IMR-90 (cell line): ENCODE measurements around the gene GALNT17. TPM values are rescaled to one million over a fixed set of nuclear protein-coding genes. Genes with fewer than 3 reads are reported as not detected.

Source experiments
- ATAC-seq: fragments of 200-7000 bp; cut with Tn5 transposase; 2 replicates; pipeline ENCODE4 v1.9.1; 2020; ENCODE audit warnings: low read depth, mild to moderate bottlenecking, moderate library complexity
- BruUV-seq: library from RNA; stranded (reverse); fragments of 400-500 nt; replicated peaks from 2 replicates; lab custom pipeline; 2021; lab: Mats Ljungman, UMichigan
- CTCF ChIA-PET: fragments of 300-600 bp; formaldehyde crosslinking; extraction: SDS; loops from one replicate; lab custom pipeline; 2021; ENCODE audit warnings: antibody characterized with exemption; lab: Yijun Ruan, JAX
- POLR2A ChIA-PET: fragments of 300-600 bp; sonication (Branson Sonifier 250); formaldehyde crosslinking; loops from one replicate; lab custom pipeline; 2022; ENCODE audit warnings: antibody characterized with exemption; ENCODE audit not compliant: unreplicated experiment; lab: Charles Lee
- DNase-seq: peaks from one replicate; pipeline ENCODE4 v3.0.0; 2013
- H2AFZ ChIP-seq: replicated peaks from 2 replicates; pipeline ENCODE3; 2013; ENCODE audit warnings: low read length, mild to moderate bottlenecking; ENCODE audit not compliant: poor library complexity
- H2AK5ac ChIP-seq: 2 replicates; pipeline ENCODE4 v1.6.1; 2013; ENCODE audit warnings: low read depth, low read length, inconsistent platforms
- H2AK9ac ChIP-seq: replicated peaks from 2 replicates; pipeline ENCODE3; 2013; ENCODE audit warnings: mild to moderate bottlenecking, low read depth, low read length, moderate library complexity; ENCODE audit not compliant: poor library complexity
- H2BK120ac ChIP-seq: 2 replicates; pipeline ENCODE4 v1.6.1; 2013; ENCODE audit warnings: low read depth, low read length, inconsistent platforms
- H2BK15ac ChIP-seq: 3 replicates; pipeline ENCODE4 v1.6.1; 2013; ENCODE audit warnings: low read depth, low read length, inconsistent platforms
- H2BK20ac ChIP-seq: 2 replicates; pipeline ENCODE4 v1.6.1; 2013; ENCODE audit warnings: low read depth, mild to moderate bottlenecking, inconsistent platforms, low read length, moderate library complexity
- H2BK5ac ChIP-seq: 2 replicates; pipeline ENCODE4 v1.6.1; 2013; ENCODE audit warnings: mild to moderate bottlenecking, low read depth, low read length, inconsistent platforms; ENCODE audit not compliant: poor library complexity, severe bottlenecking
- H3K14ac ChIP-seq: replicated peaks from 2 replicates; pipeline ENCODE4 v1.6.1; 2013; ENCODE audit warnings: low read depth, low read length, inconsistent platforms
- H3K18ac ChIP-seq: 2 replicates; pipeline ENCODE4 v1.6.1; 2013; ENCODE audit warnings: low read depth, low read length, control low read depth
- H3K23ac ChIP-seq: 2 replicates; pipeline ENCODE4 v1.6.1; 2013; ENCODE audit warnings: low read depth, low read length, inconsistent platforms
- H3K27ac ChIP-seq: 2 replicates; pipeline ENCODE4 v1.5.1; 2013; ENCODE audit warnings: mild to moderate bottlenecking, control low read depth, low read length; ENCODE audit not compliant: insufficient read depth
- H3K27me3 ChIP-seq: 2 replicates; pipeline ENCODE4 v1.6.1; 2013; ENCODE audit warnings: low read length; ENCODE audit not compliant: control insufficient read depth, insufficient read depth
- H3K36me3 ChIP-seq: 2 replicates; pipeline ENCODE4 v1.6.1; 2013; ENCODE audit warnings: low read length, mixed read lengths; ENCODE audit not compliant: control insufficient read depth, insufficient read depth
- H3K4ac ChIP-seq: 2 replicates; pipeline ENCODE4 v1.6.1; 2013; ENCODE audit warnings: low read depth, low read length, inconsistent platforms
- H3K4me1 ChIP-seq: 2 replicates; pipeline ENCODE4 v1.6.1; 2013; ENCODE audit warnings: low read length, mixed read lengths; ENCODE audit not compliant: control insufficient read depth, insufficient read depth
- H3K4me2 ChIP-seq: 2 replicates; pipeline ENCODE4 v1.6.1; 2013; ENCODE audit warnings: low read depth, mild to moderate bottlenecking, control low read depth, low read length, moderate library complexity
- H3K4me3 ChIP-seq: 2 replicates; pipeline ENCODE4 v1.5.1; 2013; ENCODE audit warnings: low read depth, mild to moderate bottlenecking, control low read depth, low read length, moderate library complexity; ENCODE audit not compliant: insufficient read depth
- H3K56ac ChIP-seq: 2 replicates; pipeline ENCODE4 v1.6.1; 2013; ENCODE audit warnings: low read length, inconsistent platforms; ENCODE audit not compliant: insufficient read depth; ENCODE audit errors: extremely low read depth
- H3K79me1 ChIP-seq, 2 experiments: 2 replicates each; pipeline ENCODE4 v1.6.1; 2013; ENCODE audit warnings: low read length in 2 of 2, inconsistent platforms in 1 of 2, low read depth in 1 of 2
- H3K9ac ChIP-seq: 2 replicates; pipeline ENCODE4 v1.6.1; 2013; ENCODE audit warnings: low read depth, low read length, control low read depth
- H3K9me1 ChIP-seq: 2 replicates; pipeline ENCODE4 v1.6.1; 2013; ENCODE audit warnings: low read length, inconsistent platforms; ENCODE audit not compliant: insufficient read depth
- H3K9me3 ChIP-seq: 2 replicates; pipeline ENCODE4 v1.6.1; 2013; ENCODE audit warnings: low read length; ENCODE audit not compliant: control insufficient read depth, insufficient read depth
- H4K20me1 ChIP-seq: 2 replicates; pipeline ENCODE4 v1.6.1; 2013; ENCODE audit warnings: low read length, inconsistent platforms; ENCODE audit not compliant: insufficient read depth
- H4K5ac ChIP-seq: 2 replicates; pipeline ENCODE4 v1.6.1; 2013; ENCODE audit warnings: mild to moderate bottlenecking, low read depth, low read length, control low read depth
- H4K8ac ChIP-seq, 2 experiments: 2 replicates each; pipeline ENCODE4 v1.6.1; 2013; ENCODE audit warnings: low read depth in 2 of 2, low read length in 2 of 2, control low read depth in 1 of 2, inconsistent platforms in 1 of 2
- H4K91ac ChIP-seq: 2 replicates; pipeline ENCODE4 v1.6.1; 2013; ENCODE audit warnings: low read depth, low read length, inconsistent platforms; ENCODE audit not compliant: insufficient read depth
- BHLHE40 ChIP-seq: fragments of 150-350 bp; IDR thresholded peaks from 2 replicates; pipeline ENCODE4 v1.6.1; 2016; ENCODE audit warnings: mild to moderate bottlenecking, low read depth, low read length
- CEBPB ChIP-seq: IDR thresholded peaks from 2 replicates; pipeline ENCODE4 v1.6.1; 2012; ENCODE audit warnings: low read depth, low read length, improper control_type of control experiment
- MAZ ChIP-seq: IDR thresholded peaks from 2 replicates; pipeline ENCODE4 v1.6.1; 2012; ENCODE audit warnings: low read depth, mild to moderate bottlenecking, low read length, improper control_type of control experiment, moderate library complexity, borderline replicate concordance
- POLR2A ChIP-seq: IDR thresholded peaks from 2 replicates; pipeline ENCODE4 v1.6.1; 2012; ENCODE audit warnings: mild to moderate bottlenecking, low read depth, low read length
- RCOR1 ChIP-seq: IDR thresholded peaks from 2 replicates; pipeline ENCODE4 v1.6.1; 2012; ENCODE audit warnings: mild to moderate bottlenecking, low read length, improper control_type of control experiment; ENCODE audit not compliant: insufficient replicate concordance
- RFX5 ChIP-seq: IDR thresholded peaks from 2 replicates; pipeline ENCODE4 v1.8.0; 2012; ENCODE audit warnings: low read depth, mild to moderate bottlenecking, low read length, moderate library complexity
- WGBS, 2 experiments: methylation state at CpG; one replicate each; pipeline versions ENCODE4 v1.1.5 to v1.1.7; 2013; ENCODE audit warnings: missing lambda C conversion rate in 2 of 2; ENCODE audit not compliant: insufficient read length in 1 of 2; ENCODE audit errors: extremely low coverage in 2 of 2; 5-methylcytosine and 5-hydroxymethylcytosine counted together
- dilution Hi-C: fragments of 300-500 bp; cut with HindIII; formaldehyde crosslinking; loops from one replicate; pipeline ENCODE4 v1.14.3; 2018; ENCODE audit warnings: low sequenced_read_pairs; ENCODE audit not compliant: unreplicated experiment
- in situ Hi-C: fragments of 300-500 bp; cut with MboI; formaldehyde crosslinking; loops from 3 replicates; pipeline ENCODE4 v1.14.3; 2019; ENCODE audit warnings: low sequenced_read_pairs, inconsistent platforms, mixed read lengths
- intact Hi-C: fragments of 100-400 bp; cut with micrococcal nuclease; formaldehyde crosslinking; loops from 2 replicates; pipeline ENCODE4 v1.10.0; 2022
- polyA plus RNA-seq, 3 experiments: library from polyadenylated mRNA; depleted of rRNA; stranded (reverse); fragments of >200 nt; gene quantifications; 2 replicates each; pipeline ENCODE4 v1.2.3, GENCODE V29; 2012; ENCODE audit warnings: low replicate concordance in 1 of 3
- total RNA-seq: library from RNA; depleted of rRNA; stranded (reverse); fragments of >200 nt; gene quantifications from 2 replicates; pipeline ENCODE4 v1.2.3, GENCODE V29; 2012

GALNT17 gene
- total and polyA plus RNA-seq, 2 of the 4 experiments (the other 2 are of a cell fraction) = not detected

DNA sequence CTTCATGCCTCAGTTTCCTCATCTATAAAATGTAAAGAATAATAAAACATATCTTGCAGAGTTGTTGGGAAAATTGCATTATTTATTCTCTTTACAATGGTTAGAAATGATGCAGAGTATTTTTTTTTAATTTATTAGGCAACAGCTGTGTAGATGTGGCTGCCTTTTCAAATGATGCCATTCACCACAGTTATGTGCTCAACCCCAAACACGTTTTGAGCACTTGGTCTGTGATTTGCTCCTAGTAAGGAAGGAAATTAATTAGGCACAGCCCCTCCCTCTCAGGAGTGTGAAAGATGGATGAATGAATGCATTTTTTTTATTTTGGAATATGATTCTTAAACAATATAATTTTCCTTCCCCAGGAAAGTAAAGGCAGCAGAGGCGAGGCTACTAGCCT, 575.1 kb downstream of the GALNT17 start:
- no CpG with 5 or more reads among the region's 2 CpGs for WGBS, 2 experiments
- CTCF ChIA-PET = no interaction called here
- in situ Hi-C loops = no loop called here
- no peak for TF ChIP-seq BHLHE40
- no peak for TF ChIP-seq POLR2A
- no peak for TF ChIP-seq CEBPB
- TF ChIP-seq RFX5 = no peak
- no peak for TF ChIP-seq MAZ
- no peak for TF ChIP-seq RCOR1
- H2AFZ ChIP-seq = no peak overlapping the region
- no peaks in the 10 kb centered on the region for H4K20me1 ChIP-seq
- intact Hi-C loops = no loop called here
- H3K9me1 ChIP-seq = no peaks in the 10 kb centered on the region
- H3K79me1 ChIP-seq = no peaks in the 10 kb centered on the region
- no peak overlapping the region for H3K56ac ChIP-seq
- H3K9me3 ChIP-seq = peaks cover 9% of the 10 kb centered on the region; the same call in 1 of the 2 replicates
- no peaks in the 10 kb centered on the region for H3K4me1 ChIP-seq
- dilution Hi-C loops = no loop called here
- H3K23ac ChIP-seq = no peak overlapping the region
- H2AK9ac ChIP-seq = no peak overlapping the region
- no peak overlapping the region for H3K4ac ChIP-seq
- H4K8ac ChIP-seq = no peak overlapping the region
- ATAC-seq (no peak), DNase-seq (no peak)
- H3K14ac ChIP-seq = no peak overlapping the region
- no peaks in the 10 kb centered on the region for H3K36me3 ChIP-seq
- H3K9ac ChIP-seq = no peak overlapping the region
- H3K18ac ChIP-seq = no peak overlapping the region
- H3K27me3 ChIP-seq = no peaks in the 10 kb centered on the region
- no peak overlapping the region for H3K27ac ChIP-seq
- H4K91ac ChIP-seq = no peak overlapping the region
- no peak overlapping the region for H2BK20ac ChIP-seq
- no peak overlapping the region for H2BK5ac ChIP-seq
- no peak overlapping the region for H4K5ac ChIP-seq
- no peak overlapping the region for H2BK120ac ChIP-seq
- H2BK15ac ChIP-seq = no peak overlapping the region
- no peak overlapping the region for H2AK5ac ChIP-seq
- H3K4me2 ChIP-seq = no peak overlapping the region
- no peak overlapping the region for H3K4me3 ChIP-seq
- POLR2A ChIA-PET = no interaction called here
- BruUV-seq = no TSS peak
